Neural crest cell (in vitro differentiated cells): ENCODE measurements around the gene LRRC26. TPM values are rescaled to one million over a fixed set of nuclear protein-coding genes. Genes with fewer than 3 reads are reported as not detected.

Experiments used
- DNase-seq: peaks from one replicate; pipeline ENCODE4 v3.0.0; 2021; ENCODE audit warnings: low read depth, mixed read lengths, low spot score
- H3K27ac Mint-ChIP-seq: one replicate; pipeline ENCODE4 v1.8.0; 2021; ENCODE audit warnings: mild to moderate bottlenecking, mixed read lengths; ENCODE audit not compliant: unreplicated experiment
- H3K27me3 Mint-ChIP-seq: 2 replicates; pipeline ENCODE4 v1.8.0; 2021; ENCODE audit warnings: low read depth, mild to moderate bottlenecking, mixed read lengths
- H3K36me3 Mint-ChIP-seq: 2 replicates; pipeline ENCODE4 v1.8.0; 2021; ENCODE audit warnings: low read depth, mild to moderate bottlenecking, mixed read lengths
- H3K4me1 Mint-ChIP-seq: 2 replicates; pipeline ENCODE4 v1.8.0; 2021; ENCODE audit warnings: mixed read lengths
- H3K4me3 Mint-ChIP-seq: one replicate; pipeline ENCODE4 v1.8.0; 2021; ENCODE audit warnings: mild to moderate bottlenecking, mixed read lengths
- H3K9me3 Mint-ChIP-seq: 2 replicates; pipeline ENCODE4 v1.8.0; 2021; ENCODE audit warnings: mixed read lengths
- long read RNA-seq: library from polyadenylated mRNA; unstranded; transcript quantifications from one replicate; pipeline ENCODE4 v2.0.0, GENCODE V29; 2020
- total RNA-seq: library from RNA; stranded (reverse); gene quantifications from 2 replicates; pipeline ENCODE4 v1.2.1, GENCODE V29; 2021
- TF ChIP-seq, protein P1 (sequence below): fragments of 200-600 bp; sonication (generic); conservative IDR thresholded peaks from 2 replicates; pipeline ENCODE4 v1.5.0; 2021; ENCODE audit warnings: antibody characterized with exemption, mild to moderate bottlenecking

The LRRC26 gene, protein sequence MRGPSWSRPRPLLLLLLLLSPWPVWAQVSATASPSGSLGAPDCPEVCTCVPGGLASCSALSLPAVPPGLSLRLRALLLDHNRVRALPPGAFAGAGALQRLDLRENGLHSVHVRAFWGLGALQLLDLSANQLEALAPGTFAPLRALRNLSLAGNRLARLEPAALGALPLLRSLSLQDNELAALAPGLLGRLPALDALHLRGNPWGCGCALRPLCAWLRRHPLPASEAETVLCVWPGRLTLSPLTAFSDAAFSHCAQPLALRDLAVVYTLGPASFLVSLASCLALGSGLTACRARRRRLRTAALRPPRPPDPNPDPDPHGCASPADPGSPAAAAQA
- 0.37 and 0.48 TPM in 2 replicates for total RNA-seq
- long read RNA-seq, result 0 reads

DNA sequence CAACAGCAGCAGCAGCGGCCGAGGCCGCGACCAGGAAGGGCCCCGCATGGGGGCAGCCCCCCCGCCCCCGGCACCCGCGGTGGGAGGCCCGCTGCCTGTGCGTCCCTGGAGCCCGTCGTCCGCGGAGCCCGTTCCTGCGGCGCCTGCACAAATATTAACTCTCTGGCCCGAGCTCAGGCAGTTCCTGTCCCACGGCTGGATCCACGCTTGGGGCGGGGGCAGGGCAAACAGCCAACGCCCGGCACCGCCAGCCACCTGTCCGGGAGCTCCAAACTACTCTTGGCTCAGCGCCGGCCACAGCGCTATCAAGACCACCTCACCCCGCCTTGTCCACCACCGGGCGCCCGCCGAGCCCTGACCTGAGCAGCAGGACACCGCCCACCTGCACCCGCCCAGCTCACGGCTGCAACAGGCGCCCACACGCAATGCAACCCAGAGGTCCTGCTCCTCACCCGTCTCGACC lies at the start of gene LRRC26:
LRRC26 (minus strand) TSS at position 156 of the 463 bp plus-strand sequence; CDS start at position 48, 108 bp downstream.
- Mint-ChIP-seq H3K27ac (no peak within 1 kb of the TSS), H3K27me3 (peaks cover 84% of the 10 kb centered on the region), H3K9me3 (no peaks in the 10 kb centered on the region), H3K4me3 (peak within 1 kb of the TSS; percentile 57), H3K36me3 (no peaks in the 10 kb centered on the region), H3K4me1 (no peaks in the 10 kb centered on the region)
- no peak for DNase-seq
- TF ChIP-seq, protein P1, sequence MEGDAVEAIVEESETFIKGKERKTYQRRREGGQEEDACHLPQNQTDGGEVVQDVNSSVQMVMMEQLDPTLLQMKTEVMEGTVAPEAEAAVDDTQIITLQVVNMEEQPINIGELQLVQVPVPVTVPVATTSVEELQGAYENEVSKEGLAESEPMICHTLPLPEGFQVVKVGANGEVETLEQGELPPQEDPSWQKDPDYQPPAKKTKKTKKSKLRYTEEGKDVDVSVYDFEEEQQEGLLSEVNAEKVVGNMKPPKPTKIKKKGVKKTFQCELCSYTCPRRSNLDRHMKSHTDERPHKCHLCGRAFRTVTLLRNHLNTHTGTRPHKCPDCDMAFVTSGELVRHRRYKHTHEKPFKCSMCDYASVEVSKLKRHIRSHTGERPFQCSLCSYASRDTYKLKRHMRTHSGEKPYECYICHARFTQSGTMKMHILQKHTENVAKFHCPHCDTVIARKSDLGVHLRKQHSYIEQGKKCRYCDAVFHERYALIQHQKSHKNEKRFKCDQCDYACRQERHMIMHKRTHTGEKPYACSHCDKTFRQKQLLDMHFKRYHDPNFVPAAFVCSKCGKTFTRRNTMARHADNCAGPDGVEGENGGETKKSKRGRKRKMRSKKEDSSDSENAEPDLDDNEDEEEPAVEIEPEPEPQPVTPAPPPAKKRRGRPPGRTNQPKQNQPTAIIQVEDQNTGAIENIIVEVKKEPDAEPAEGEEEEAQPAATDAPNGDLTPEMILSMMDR, result no peak

DNA sequence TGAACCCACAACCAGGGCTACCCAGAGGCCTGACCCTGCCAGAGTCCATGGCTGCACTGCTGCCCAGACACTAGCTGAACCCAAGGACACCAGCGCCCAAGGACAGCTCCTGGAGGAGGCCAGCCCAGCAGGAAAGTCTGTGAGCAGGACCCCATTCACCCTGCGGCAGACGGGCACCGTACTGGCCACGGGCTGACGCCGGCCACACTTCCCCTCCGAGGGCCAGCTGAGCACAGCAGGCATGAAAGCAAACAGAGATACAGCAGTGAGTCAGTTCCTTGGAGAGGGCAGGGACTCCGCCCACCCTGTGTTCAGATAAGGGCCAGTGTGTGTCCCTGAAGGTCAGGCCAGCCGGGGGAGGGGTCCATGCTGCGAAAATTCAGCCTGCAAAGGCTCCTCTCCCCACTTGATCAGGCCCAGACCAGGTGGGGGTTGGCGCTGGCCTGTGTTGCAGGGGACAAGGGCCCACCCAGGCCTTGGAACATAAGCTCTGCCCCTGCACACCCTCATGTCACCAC lies 49.0 kb upstream of the LRRC26 start:
- DNase-seq, result no peak
- Mint-ChIP-seq H3K27me3 (peaks cover 2% of the 10 kb centered on the region), H3K9me3 (no peaks in the 10 kb centered on the region), H3K4me1 (no peaks in the 10 kb centered on the region), H3K36me3 (no peaks in the 10 kb centered on the region), H3K4me3 (peak overlapping the region; percentile 57), H3K27ac (no peak overlapping the region)
- TF ChIP-seq, protein P1, result no peak

DNA sequence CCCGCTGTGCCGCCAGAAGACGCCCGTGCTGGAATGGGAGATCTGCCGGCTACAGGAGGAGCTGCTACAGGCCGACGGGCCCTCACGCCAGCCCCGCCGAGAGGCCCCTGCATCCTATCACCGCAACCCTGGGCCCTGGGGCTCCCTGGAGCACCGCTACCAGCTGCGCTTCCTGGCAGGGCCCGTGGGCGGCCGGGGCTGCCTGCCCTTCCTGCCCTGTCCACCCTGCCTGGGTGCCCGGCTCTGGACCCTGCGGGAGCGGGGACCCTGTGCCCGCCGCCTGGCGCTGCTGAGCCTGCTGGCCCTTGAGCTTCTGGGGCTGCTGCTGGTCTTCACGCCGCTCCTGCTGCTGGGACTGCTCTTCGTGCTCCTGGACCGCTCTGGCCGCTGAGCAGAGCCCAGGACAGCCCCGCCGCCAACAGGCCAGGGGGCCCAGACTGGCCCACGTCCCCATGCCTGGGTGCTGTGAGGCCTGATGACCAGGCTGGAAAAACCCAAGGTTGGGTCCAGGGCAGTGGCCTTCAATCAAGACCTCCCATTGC lies 48.4 kb upstream of the LRRC26 start:
- Mint-ChIP-seq H3K27me3 (peaks cover 2% of the 10 kb centered on the region), H3K4me3 (peak overlapping the region; percentile 57), H3K9me3 (no peaks in the 10 kb centered on the region), H3K4me1 (no peaks in the 10 kb centered on the region), H3K27ac (no peak overlapping the region), H3K36me3 (no peaks in the 10 kb centered on the region)
- no peak for DNase-seq
- TF ChIP-seq, protein P1, result no peak

DNA sequence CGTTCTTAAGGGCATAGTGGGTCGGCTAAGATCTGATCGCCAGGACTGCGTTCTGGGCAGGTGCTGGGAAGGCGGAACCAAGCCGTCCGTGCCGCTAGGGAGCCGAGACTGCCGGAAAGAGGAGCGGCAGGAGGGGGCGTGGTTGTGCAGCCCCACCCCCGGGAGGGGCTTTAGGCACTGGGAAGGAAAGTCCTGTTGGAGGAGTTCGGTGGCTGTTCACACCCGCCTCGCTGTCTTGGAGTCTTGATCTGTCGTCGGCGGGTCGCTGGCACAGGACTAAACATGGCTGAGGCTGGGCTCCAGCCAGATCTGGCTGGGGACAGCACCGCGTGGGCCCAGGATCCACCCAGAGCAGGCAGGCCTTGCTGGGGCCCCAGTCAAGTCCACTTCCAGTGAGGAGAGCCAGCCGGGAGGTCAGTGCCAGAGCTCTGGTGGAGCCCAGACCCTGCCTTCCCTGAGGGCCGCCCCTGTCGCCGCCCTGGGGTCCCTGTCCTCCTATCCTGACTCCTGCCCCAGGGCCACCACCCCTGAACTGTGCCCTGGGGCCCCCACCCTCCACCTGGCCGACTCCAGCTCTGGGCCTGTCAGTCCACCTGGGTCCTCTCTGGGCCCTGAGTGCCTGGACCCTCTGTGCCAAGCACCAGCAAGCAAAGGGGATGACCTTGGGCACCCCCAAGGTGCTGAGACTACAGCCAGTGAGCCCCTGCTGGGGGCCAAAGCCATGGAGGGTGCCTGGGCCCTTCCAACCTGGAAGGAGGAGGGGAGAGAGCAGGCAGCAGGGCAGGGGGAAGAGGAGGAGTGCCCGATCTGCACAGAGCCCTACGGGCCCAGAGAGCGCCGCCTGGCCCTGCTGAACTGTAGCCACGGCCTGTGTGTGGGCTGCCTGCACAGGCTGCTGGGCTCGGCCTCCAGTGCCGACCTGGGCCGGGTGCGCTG lies 47.7 kb upstream of the LRRC26 start:
- TF ChIP-seq, protein P1, result no peak
- Mint-ChIP-seq H3K9me3 (no peaks in the 10 kb centered on the region), H3K4me3 (peak overlapping the region; percentile 54), H3K36me3 (peaks cover 2% of the 10 kb centered on the region), H3K27me3 (no peaks in the 10 kb centered on the region), H3K4me1 (no peaks in the 10 kb centered on the region), H3K27ac (no peak overlapping the region)
- no peak for DNase-seq

DNA sequence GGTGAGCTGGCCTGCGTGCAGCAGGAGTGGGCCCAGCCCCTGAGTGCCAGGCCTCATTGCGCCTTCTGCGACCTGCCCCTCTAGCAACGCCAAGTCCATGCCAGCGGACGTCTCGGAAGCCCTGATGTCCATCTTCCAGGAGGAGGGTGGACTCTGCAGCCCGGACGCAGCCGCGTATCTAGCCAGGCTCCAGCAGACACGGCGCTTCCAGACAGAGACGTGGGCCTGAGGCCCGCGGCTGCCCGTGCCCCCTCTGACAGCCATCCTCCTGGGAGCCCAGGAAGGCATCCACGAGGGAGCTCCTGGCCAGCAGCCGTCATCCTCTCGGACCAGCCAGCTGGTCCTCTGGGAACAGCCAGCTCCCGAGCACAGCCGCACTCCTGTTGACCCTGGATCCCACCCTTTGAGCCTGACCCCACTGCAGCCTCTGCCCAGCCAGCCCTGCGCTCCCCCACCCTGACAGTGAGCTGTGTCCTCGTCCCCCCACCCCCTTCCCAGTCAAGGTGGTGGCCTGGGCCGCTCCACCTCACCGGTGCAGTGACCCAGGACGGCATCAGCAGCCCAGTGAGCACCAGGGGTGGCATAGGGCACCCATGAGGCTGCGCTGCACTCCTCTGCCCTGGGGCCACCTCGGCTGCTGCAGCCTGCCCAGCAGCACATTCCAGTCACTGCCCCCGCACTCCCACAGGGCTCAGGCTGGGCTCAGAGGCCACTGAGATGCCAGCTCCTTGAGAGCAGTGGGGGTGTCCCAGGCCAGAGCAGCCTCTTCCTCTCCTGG lies 46.5 kb upstream of the LRRC26 start:
- H3K9me3 Mint-ChIP-seq, result no peaks in the 10 kb centered on the region
- peak overlapping the region; percentile 27 for H3K4me3 Mint-ChIP-seq
- TF ChIP-seq, protein P1, result no peak
- H3K27me3 Mint-ChIP-seq, result no peaks in the 10 kb centered on the region
- H3K36me3 Mint-ChIP-seq, result peaks cover 2% of the 10 kb centered on the region
- no peak overlapping the region for H3K27ac Mint-ChIP-seq
- no peaks in the 10 kb centered on the region for H3K4me1 Mint-ChIP-seq
- no peak for DNase-seq
